HepG2 (cell line): ENCODE results near the gene SOX13. TPM values are rescaled to one million over a fixed set of nuclear protein-coding genes. Genes with fewer than 3 reads are reported as not detected.

Source experiments
- ATF6 ChIP-seq: sonication (generic); formaldehyde crosslinking; conservative IDR thresholded peaks from 2 replicates; pipeline ENCODE4 v1.4.0; 2020; ENCODE audit warnings: missing genetic modification reagents
- FOXJ3 ChIP-seq: sonication (generic); formaldehyde crosslinking; IDR thresholded peaks from 2 replicates; pipeline ENCODE4 v1.4.0; 2020; ENCODE audit warnings: missing genetic modification reagents, mild to moderate bottlenecking, borderline replicate concordance
- HIC2 ChIP-seq: sonication (generic); formaldehyde crosslinking; IDR thresholded peaks from 2 replicates; pipeline ENCODE4 v1.9.0; 2022; ENCODE audit warnings: low read depth, missing genetic modification reagents
- IRF9 ChIP-seq: sonication (generic); formaldehyde crosslinking; IDR thresholded peaks from 2 replicates; pipeline ENCODE4 v1.8.0; 2022; ENCODE audit warnings: missing genetic modification reagents, mild to moderate bottlenecking, borderline replicate concordance
- JUND ChIP-seq: sonication (generic); formaldehyde crosslinking; IDR thresholded peaks from 2 replicates; pipeline ENCODE4 v1.8.0; 2022; ENCODE audit warnings: mild to moderate bottlenecking, missing genetic modification reagents
- LCORL ChIP-seq, 2 experiments: fragments of 450-650 bp in 1 of 2; sonication (generic) in 1 of 2; formaldehyde crosslinking in 1 of 2; IDR thresholded peaks; 2 replicates each; pipeline versions ENCODE4 v1.5.0 to v1.6.1; 2017 to 2020; ENCODE audit warnings: antibody characterized with exemption in 1 of 2, missing genetic modification reagents in 1 of 2
- MEF2D ChIP-seq: sonication (generic); formaldehyde crosslinking; IDR thresholded peaks from 2 replicates; pipeline ENCODE4 v1.5.1; 2020; ENCODE audit warnings: mild to moderate bottlenecking, missing genetic modification reagents
- MLX ChIP-seq: IDR thresholded peaks from 2 replicates; pipeline ENCODE4 v1.6.1; 2016
- NAIF1 ChIP-seq: sonication (generic); formaldehyde crosslinking; IDR thresholded peaks from 2 replicates; pipeline ENCODE4 v1.5.0; 2020; ENCODE audit warnings: mild to moderate bottlenecking, missing genetic modification reagents, borderline replicate concordance
- RARG ChIP-seq: sonication (generic); formaldehyde crosslinking; IDR thresholded peaks from 2 replicates; pipeline ENCODE4 v1.4.0; 2020; ENCODE audit warnings: low read depth, mild to moderate bottlenecking, missing genetic modification reagents
- RELA ChIP-seq: sonication (generic); formaldehyde crosslinking; IDR thresholded peaks from 2 replicates; pipeline ENCODE4 v1.4.0; 2020; ENCODE audit warnings: missing genetic modification reagents
- RFX1 ChIP-seq: fragments of 450-650 bp; IDR thresholded peaks from 2 replicates; pipeline ENCODE4 v1.6.1; 2017
- SOX5 ChIP-seq: IDR thresholded peaks from 2 replicates; pipeline ENCODE4 v1.6.1; 2016; ENCODE audit warnings: borderline replicate concordance
- SRY ChIP-seq: sonication (generic); formaldehyde crosslinking; IDR thresholded peaks from 2 replicates; pipeline ENCODE4 v1.8.0; 2022; ENCODE audit warnings: mild to moderate bottlenecking, missing genetic modification reagents
- SSRP1 ChIP-seq: IDR thresholded peaks from 2 replicates; pipeline ENCODE4 v1.6.1; 2016; ENCODE audit warnings: control low read depth
- SUZ12 ChIP-seq: fragments of 150-350 bp; IDR thresholded peaks from 2 replicates; pipeline ENCODE4 v1.6.1; 2014; ENCODE audit warnings: low read depth, low read length
- ZNF207 ChIP-seq: fragments of 450-650 bp; IDR thresholded peaks from 2 replicates; pipeline ENCODE4 v1.6.1; 2016; ENCODE audit warnings: antibody characterized with exemption, borderline replicate concordance
- ZNF280D ChIP-seq: sonication (generic); formaldehyde crosslinking; IDR thresholded peaks from 2 replicates; pipeline ENCODE4 v1.5.1; 2020; ENCODE audit warnings: mild to moderate bottlenecking, missing genetic modification reagents
- ZNF333 ChIP-seq: sonication (generic); formaldehyde crosslinking; IDR thresholded peaks from 2 replicates; pipeline ENCODE4 v1.4.0; 2020; ENCODE audit warnings: mild to moderate bottlenecking, missing genetic modification reagents, borderline replicate concordance
- ZNF33B ChIP-seq: sonication (generic); formaldehyde crosslinking; IDR thresholded peaks from 2 replicates; pipeline ENCODE4 v1.5.1; 2020; ENCODE audit warnings: mild to moderate bottlenecking, missing genetic modification reagents
- ZNF704 ChIP-seq: sonication (generic); formaldehyde crosslinking; IDR thresholded peaks from 2 replicates; pipeline ENCODE4 v1.8.1; 2023; ENCODE audit warnings: mild to moderate bottlenecking, inconsistent platforms, moderate library complexity, missing genetic modification reagents, borderline replicate concordance
- polyA plus RNA-seq, 8 experiments: library from polyadenylated mRNA; depleted of rRNA in 3 of 8; stranded (reverse) in 7 of 8; unstranded in 1 of 8; fragments of >200 nt; fragmentation: Illumina TruSeq in 4 of 8; extraction: Trizol in 4 of 8; gene quantifications; 2 replicates each; pipeline versions ENCODE4 v1.2.1 to v1.2.3, GENCODE V29; 2011 to 2016; ENCODE audit warnings: low read depth in 4 of 8, missing spikeins in 1 of 8, mixed read lengths in 1 of 8; ENCODE audit not compliant: insufficient read depth in 1 of 8
- total RNA-seq, 5 experiments: library from RNA; depleted of rRNA; stranded (reverse); fragments of >200 nt; fragmentation: Illumina TruSeq; extraction: Trizol; gene quantifications; 2 replicates each; pipeline ENCODE4 v1.2.3, GENCODE V29; 2016; ENCODE audit warnings: low read depth in 1 of 5

Gene SOX13
- total and polyA plus RNA-seq, 2 of the 13 experiments (the other 11 are each of a cell fraction or from before 2014, with no cell fraction given), result 13.3 to 15.8 TPM

- TF ChIP-seq ZNF280D (CRISPR knock-in tag) (peak; percentile 71; the same call in 1 of the 2 replicates), SOX5 (CRISPR knock-in tag) (peak; percentile 90), RELA (CRISPR knock-in tag) (no peak), MLX (CRISPR knock-in tag) (peak; percentile 83; the same call in 1 of the 2 replicates), ZNF33B (no peak), LCORL (IDR thresholded peaks at IDR 0.05) (peak; percentile 96), LCORL (CRISPR knock-in tag; IDR thresholded peaks at IDR 0.05) (peak; percentile 97), NAIF1 (CRISPR knock-in tag) (no peak), RFX1 (no peak), JUND (CRISPR knock-in tag) (peak; percentile 43; the same call in 1 of the 2 replicates), RARG (CRISPR knock-in tag) (no peak), SSRP1 (CRISPR knock-in tag) (no peak), ATF6 (CRISPR knock-in tag) (no peak), IRF9 (CRISPR knock-in tag) (no peak), SUZ12 (no peak), ZNF333 (CRISPR knock-in tag) (no peak), HIC2 (CRISPR knock-in tag) (peak; percentile 73; the same call in 1 of the 2 replicates), FOXJ3 (CRISPR knock-in tag) (0 out of 2 replicates have a peak, but pooled peaks have one; percentile 61), ZNF704 (CRISPR knock-in tag) (no peak), MEF2D (no peak), ZNF207 (no peak), SRY (CRISPR knock-in tag) (no peak)
These were observed 72.2 kb downstream of the SOX13 start (continued) for GRCh38 chr1:204145033-204145504.
